ENCODE results near the gene ATP2B3.

The ATP2B3 gene

DNA sequence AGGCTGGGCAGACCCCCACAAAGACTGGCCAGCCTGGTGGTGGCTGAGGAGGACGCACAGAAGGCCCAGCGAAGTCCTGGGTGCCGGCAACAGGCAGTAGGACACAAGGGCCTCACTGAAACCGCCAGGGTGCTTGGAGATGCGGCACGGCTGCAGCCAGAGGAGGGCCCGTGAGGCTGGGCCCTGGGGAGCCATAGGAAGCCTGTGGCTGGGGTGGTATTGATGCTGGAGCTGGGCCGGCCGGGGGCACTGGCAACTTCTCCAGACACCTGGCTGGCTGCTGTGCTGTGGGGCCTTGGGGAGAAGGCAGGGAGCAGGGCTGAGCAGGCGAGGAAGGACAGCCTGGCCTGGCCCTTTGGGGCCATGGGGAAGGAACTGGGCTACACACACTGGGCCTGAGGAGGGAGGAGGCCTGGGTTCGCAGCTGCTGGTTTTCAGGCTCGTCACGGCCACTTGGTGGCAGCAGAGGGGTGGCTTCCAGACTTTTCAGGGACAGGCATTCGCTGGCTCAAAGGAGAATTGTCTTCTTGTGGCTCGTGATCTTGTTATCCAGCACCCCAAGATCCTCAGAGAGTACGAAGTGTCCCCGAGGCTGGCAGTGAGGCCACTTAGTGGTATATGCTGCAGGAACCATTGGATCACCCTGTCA lies 37.2 kb downstream of the ATP2B3 start:
- Histone ChIP-seq H3K27ac (ENCODE audit: low read length) (no peak overlapping the region), H3K27me3 (ENCODE audit: control insufficient read depth in 1 of 2, insufficient read depth in 2 of 2, low read length in 2 of 2) (peaks cover 0 to 17% of the 10 kb centered on the region in 2 donors), H3K9ac (ENCODE audit: low read length in 2 of 2) (no peak overlapping the region)

DNA sequence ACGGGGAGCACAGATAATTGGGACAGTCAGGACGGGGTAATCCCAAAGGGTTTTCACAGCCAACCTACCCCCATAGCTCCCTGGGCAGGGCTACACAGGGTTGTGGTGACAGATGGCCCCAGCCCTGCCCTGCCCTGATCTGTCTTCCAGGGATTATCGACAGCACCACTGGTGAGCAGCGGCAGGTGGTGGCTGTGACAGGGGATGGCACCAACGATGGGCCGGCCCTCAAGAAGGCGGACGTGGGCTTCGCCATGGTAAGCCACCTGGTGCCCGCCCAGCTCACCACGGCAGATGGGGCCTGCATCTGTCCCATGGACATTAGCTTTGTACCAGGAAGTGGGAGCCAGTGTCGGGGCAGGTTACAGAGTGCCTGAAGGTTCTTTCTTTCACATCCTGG lies 39.3 kb downstream of the ATP2B3 start:
- Histone ChIP-seq H3K27ac (ENCODE audit: low read length) (no peak overlapping the region), H3K4me1 (ENCODE audit: control insufficient read depth, insufficient read depth, low read length) (peaks cover 3% of the 10 kb centered on the region), H3K9ac (ENCODE audit: low read length in 2 of 2) (no peak overlapping the region), H3K36me3 (ENCODE audit: control insufficient read depth in 2 of 2, insufficient read depth in 2 of 2, low read length in 2 of 2) (no peaks in the 10 kb centered on the region), H3K9me3 (ENCODE audit: control insufficient read depth in 2 of 2, low read length in 2 of 2) (no peaks in the 10 kb centered on the region), H3K4me3 (ENCODE audit: low read length in 2 of 2) (no peak overlapping the region), H3K27me3 (ENCODE audit: control insufficient read depth in 1 of 2, insufficient read depth in 2 of 2, low read length in 2 of 2) (peaks cover 0 to 18% of the 10 kb centered on the region in 2 donors)

More for the DNA sequence above, 37.2 kb downstream of the ATP2B3 start:
- Histone ChIP-seq H3K4me1 (ENCODE audit: control insufficient read depth, insufficient read depth, low read length) (peaks cover 3% of the 10 kb centered on the region), H3K4me3 (ENCODE audit: low read length in 2 of 2) (no peak overlapping the region), H3K36me3 (ENCODE audit: control insufficient read depth in 2 of 2, insufficient read depth in 2 of 2, low read length in 2 of 2) (no peaks in the 10 kb centered on the region), H3K9me3 (ENCODE audit: control insufficient read depth in 2 of 2, low read length in 2 of 2) (no peaks in the 10 kb centered on the region)

DNA sequence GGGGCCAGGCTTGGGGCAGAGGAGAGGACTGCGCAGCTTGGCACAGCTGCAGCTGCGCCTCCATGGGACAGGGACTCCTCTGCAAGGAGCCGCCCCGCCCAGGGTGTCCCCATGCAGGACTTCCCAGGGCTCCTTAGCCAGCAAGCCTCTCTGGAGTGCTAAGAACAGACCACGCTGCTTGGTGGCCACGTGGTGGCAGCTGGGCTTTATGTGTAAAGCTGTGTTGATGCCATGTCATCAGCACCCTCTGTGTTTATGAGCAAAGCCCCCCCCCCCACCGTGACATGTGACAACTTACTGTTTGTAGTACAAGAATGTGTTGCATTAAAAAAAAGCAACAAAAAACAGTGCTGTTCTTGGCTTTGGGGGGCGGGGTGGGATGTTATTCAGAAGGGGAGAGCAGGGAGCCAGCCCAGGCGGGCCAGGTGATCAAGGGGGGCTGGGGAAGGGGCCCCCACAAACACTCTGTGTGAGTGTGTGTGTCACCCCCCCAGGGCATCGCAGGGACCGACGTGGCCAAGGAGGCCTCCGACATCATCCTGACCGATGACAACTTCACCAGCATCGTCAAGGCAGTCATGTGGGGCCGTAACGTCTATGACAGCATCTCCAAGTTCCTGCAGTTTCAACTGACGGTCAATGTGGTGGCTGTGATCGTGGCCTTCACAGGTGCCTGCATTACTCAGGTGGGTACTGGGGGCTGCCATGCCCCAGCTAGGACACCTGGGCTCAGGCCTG lies 40.3 kb downstream of the ATP2B3 start:
- no peak overlapping the region for H3K27ac ChIP-seq (ENCODE audit: low read length)
- no peak overlapping the region for H3K9ac ChIP-seq (ENCODE audit: low read length in 2 of 2)

DNA sequence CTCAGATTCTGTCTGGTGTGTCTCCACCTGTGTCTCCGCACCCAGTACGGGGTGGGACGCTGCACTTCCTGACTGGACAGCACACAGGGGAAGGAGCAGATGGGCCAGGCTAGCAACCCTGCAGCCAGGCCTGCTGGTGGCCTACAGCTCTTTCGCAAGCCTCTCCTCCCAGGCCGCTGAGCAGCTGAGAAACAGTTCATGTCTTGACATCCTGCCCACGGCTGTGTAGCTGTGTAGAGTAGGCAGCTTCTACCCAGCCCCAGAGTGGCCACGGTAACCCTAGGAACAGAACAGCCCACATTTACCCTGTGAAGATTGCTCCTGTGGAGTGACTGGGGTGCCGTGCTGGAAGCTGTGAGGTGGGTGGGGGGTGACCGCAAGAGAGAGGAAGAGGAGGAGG lies 42.6 kb downstream of the ATP2B3 start:
- H3K9ac ChIP-seq (ENCODE audit: low read length in 2 of 2), result no peak overlapping the region
- H3K4me1 ChIP-seq (ENCODE audit: control insufficient read depth, insufficient read depth, low read length), result peaks cover under 1% of the 10 kb centered on the region
- H3K36me3 ChIP-seq (ENCODE audit: control insufficient read depth in 2 of 2, insufficient read depth in 2 of 2, low read length in 2 of 2), result no peaks in the 10 kb centered on the region
- H3K27me3 ChIP-seq (ENCODE audit: control insufficient read depth in 1 of 2, insufficient read depth in 2 of 2, low read length in 2 of 2), result peaks cover 0 to 9% of the 10 kb centered on the region in 2 donors
- H3K27ac ChIP-seq (ENCODE audit: low read length), result no peak overlapping the region
- no peak overlapping the region for H3K4me3 ChIP-seq (ENCODE audit: low read length in 2 of 2)
- no peaks in the 10 kb centered on the region for H3K9me3 ChIP-seq (ENCODE audit: control insufficient read depth in 2 of 2, low read length in 2 of 2)

More for the DNA sequence above, 40.3 kb downstream of the ATP2B3 start:
- Histone ChIP-seq H3K4me1 (ENCODE audit: control insufficient read depth, insufficient read depth, low read length) (peaks cover 3% of the 10 kb centered on the region), H3K4me3 (ENCODE audit: low read length in 2 of 2) (no peak overlapping the region), H3K36me3 (ENCODE audit: control insufficient read depth in 2 of 2, insufficient read depth in 2 of 2, low read length in 2 of 2) (no peaks in the 10 kb centered on the region), H3K27me3 (ENCODE audit: control insufficient read depth in 1 of 2, insufficient read depth in 2 of 2, low read length in 2 of 2) (peaks cover 0 to 12% of the 10 kb centered on the region in 2 donors), H3K9me3 (ENCODE audit: control insufficient read depth in 2 of 2, low read length in 2 of 2) (no peaks in the 10 kb centered on the region)

DNA sequence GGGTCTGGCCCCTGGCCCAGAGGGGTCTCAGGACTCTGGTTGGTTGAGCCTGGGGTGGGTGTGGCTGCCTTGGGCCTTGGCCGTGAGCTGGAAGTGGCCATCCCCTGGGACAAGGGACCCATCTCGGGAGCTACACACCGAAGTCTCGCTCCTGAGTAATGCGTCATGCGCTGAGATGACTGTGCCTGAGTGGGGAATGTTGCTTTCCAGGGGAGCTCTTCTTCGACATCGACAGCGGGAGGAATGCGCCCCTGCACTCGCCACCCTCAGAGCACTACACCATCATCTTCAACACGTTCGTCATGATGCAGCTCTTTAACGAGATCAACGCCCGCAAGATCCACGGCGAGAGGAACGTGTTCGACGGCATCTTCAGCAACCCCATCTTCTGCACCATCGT lies 43.0 kb downstream of the ATP2B3 start:
- no peak overlapping the region for H3K27ac ChIP-seq (ENCODE audit: low read length)
- no peaks in the 10 kb centered on the region for H3K4me1 ChIP-seq (ENCODE audit: control insufficient read depth, insufficient read depth, low read length)
- peaks cover 0 to 7% of the 10 kb centered on the region in 2 donors for H3K27me3 ChIP-seq (ENCODE audit: control insufficient read depth in 1 of 2, insufficient read depth in 2 of 2, low read length in 2 of 2)
- no peak overlapping the region for H3K4me3 ChIP-seq (ENCODE audit: low read length in 2 of 2)
- H3K9ac ChIP-seq (ENCODE audit: low read length in 2 of 2), result no peak overlapping the region
- no peaks in the 10 kb centered on the region for H3K9me3 ChIP-seq (ENCODE audit: control insufficient read depth in 2 of 2, low read length in 2 of 2)
- no peaks in the 10 kb centered on the region for H3K36me3 ChIP-seq (ENCODE audit: control insufficient read depth in 2 of 2, insufficient read depth in 2 of 2, low read length in 2 of 2)

DNA sequence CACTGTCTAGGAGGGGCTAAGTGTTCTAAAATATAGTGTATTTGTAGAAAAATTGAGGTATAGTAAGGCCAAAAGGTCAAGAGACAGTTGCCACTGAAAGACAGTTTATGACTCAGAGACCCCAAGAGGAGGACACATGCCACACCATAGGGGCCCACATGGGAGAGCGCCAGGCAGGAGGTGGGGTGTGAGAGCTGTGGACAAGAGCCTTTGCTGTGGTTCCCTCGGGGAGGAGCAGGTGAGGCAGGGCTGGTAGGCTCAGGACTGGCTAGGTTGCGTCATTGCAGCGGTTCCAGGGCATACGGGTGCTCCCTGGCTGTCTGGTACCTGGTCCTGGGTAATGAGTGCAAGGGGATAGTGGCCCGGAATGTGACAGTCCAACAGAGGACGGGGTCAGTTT lies 43.9 kb downstream of the ATP2B3 start:
- Histone ChIP-seq H3K9ac (ENCODE audit: low read length in 2 of 2) (no peak overlapping the region), H3K4me3 (ENCODE audit: low read length in 2 of 2) (no peak overlapping the region), H3K9me3 (ENCODE audit: control insufficient read depth in 2 of 2, low read length in 2 of 2) (no peaks in the 10 kb centered on the region), H3K27ac (ENCODE audit: low read length) (no peak overlapping the region), H3K36me3 (ENCODE audit: control insufficient read depth in 2 of 2, insufficient read depth in 2 of 2, low read length in 2 of 2) (no peaks in the 10 kb centered on the region), H3K4me1 (ENCODE audit: control insufficient read depth, insufficient read depth, low read length) (no peaks in the 10 kb centered on the region), H3K27me3 (ENCODE audit: control insufficient read depth in 1 of 2, insufficient read depth in 2 of 2, low read length in 2 of 2) (peaks cover 0 to 7% of the 10 kb centered on the region in 2 donors)

DNA sequence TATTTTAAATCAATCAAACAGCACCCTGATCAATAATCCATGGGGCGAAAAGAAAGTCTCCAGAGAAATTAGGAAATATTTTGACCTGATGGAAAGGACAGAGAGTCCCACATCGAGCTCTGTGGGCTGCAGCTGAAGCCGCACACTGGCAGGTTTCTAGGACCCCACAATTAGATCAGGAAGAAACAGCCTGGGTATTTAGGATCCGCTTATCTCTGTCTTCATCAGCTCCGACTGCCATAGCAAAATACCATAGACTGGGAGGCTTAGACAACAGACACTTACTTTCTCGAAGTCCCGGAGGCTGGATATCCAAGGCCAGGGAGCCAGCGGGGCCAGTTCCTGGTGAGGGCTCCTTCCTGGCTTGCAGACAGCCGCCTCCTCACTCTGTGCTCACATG lies 45.1 kb downstream of the ATP2B3 start:
- Histone ChIP-seq H3K4me3 (ENCODE audit: low read length in 2 of 2) (no peak overlapping the region), H3K9me3 (ENCODE audit: control insufficient read depth in 2 of 2, low read length in 2 of 2) (no peaks in the 10 kb centered on the region), H3K36me3 (ENCODE audit: control insufficient read depth in 2 of 2, insufficient read depth in 2 of 2, low read length in 2 of 2) (no peaks in the 10 kb centered on the region), H3K4me1 (ENCODE audit: control insufficient read depth, insufficient read depth, low read length) (no peaks in the 10 kb centered on the region), H3K27me3 (ENCODE audit: control insufficient read depth in 1 of 2, insufficient read depth in 2 of 2, low read length in 2 of 2) (peaks cover 0 to 5% of the 10 kb centered on the region in 2 donors), H3K9ac (ENCODE audit: low read length in 2 of 2) (no peak overlapping the region), H3K27ac (ENCODE audit: low read length) (no peak overlapping the region)

DNA sequence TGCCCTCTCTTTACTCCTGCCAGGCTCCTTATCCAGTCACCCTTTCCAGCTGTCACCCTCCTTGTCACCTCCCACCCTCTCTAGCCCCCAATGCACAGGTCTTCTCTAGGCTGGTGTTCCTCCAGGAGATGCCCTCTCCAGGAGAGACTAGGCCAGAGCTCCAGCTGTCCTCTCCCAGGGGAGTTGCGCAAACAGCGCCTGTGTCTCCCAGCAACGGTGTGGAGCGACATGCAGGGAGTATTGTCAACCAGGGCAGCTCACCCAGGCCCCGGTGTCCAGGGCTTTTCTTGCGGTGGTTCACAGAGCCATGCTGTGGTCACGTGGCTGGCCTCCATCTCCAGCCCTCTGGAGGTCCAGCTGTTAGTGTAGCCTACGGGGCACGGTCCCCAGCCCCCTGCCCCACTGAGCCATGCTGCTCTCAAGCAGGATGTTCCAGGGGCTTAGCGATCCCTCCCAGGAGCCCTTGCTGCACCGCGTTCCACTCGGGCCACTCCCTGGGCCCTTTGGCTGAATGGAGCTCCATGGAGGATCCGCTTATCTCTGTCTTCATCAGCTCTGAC lies 46.7 kb downstream of the ATP2B3 start:
- no peak overlapping the region for H3K27ac ChIP-seq (ENCODE audit: low read length)

DNA sequence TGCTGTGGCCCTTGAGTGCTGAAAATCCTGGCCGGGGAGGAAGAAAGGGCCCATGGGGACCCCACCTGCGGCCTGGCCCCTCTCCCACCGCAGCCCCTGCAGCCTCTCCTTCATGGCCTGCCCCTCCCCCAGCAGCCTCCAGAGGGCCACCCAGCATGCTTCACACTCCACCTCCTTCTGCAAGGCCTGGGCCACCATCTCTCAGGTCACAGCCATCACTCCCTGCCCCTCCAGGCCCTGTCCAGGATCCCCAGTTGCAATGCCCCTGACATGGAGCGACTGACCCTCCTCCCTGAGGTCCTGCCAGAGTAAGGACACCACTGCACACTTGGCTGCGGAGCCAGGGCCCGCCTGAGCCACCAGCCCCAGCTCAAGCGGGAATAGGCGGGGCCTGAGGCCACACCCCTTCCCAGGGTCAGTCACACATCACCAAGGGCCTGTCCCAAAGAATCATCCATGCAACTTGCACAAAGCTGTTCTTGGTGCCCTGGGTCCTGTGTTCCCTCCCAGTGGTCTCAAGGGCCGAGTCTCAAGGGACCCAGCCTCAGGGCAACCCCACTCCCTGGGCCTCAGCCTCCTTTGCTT lies 48.6 kb downstream of the ATP2B3 start:
- Histone ChIP-seq H3K9me3 (ENCODE audit: control insufficient read depth in 2 of 2, low read length in 2 of 2) (no peaks in the 10 kb centered on the region), H3K27ac (ENCODE audit: low read length) (no peak overlapping the region), H3K4me1 (ENCODE audit: control insufficient read depth, insufficient read depth, low read length) (no peaks in the 10 kb centered on the region), H3K27me3 (ENCODE audit: control insufficient read depth in 1 of 2, insufficient read depth in 2 of 2, low read length in 2 of 2) (peaks cover 0 to 8% of the 10 kb centered on the region in 2 donors), H3K36me3 (ENCODE audit: control insufficient read depth in 2 of 2, insufficient read depth in 2 of 2, low read length in 2 of 2) (no peaks in the 10 kb centered on the region), H3K4me3 (ENCODE audit: low read length in 2 of 2) (no peak overlapping the region), H3K9ac (ENCODE audit: low read length in 2 of 2) (no peak overlapping the region)

More for the DNA sequence above, 46.7 kb downstream of the ATP2B3 start:
- peaks cover 0 to 6% of the 10 kb centered on the region in 2 donors for H3K27me3 ChIP-seq (ENCODE audit: control insufficient read depth in 1 of 2, insufficient read depth in 2 of 2, low read length in 2 of 2)
- H3K36me3 ChIP-seq (ENCODE audit: control insufficient read depth in 2 of 2, insufficient read depth in 2 of 2, low read length in 2 of 2), result no peaks in the 10 kb centered on the region
- H3K9me3 ChIP-seq (ENCODE audit: control insufficient read depth in 2 of 2, low read length in 2 of 2), result no peaks in the 10 kb centered on the region
- no peaks in the 10 kb centered on the region for H3K4me1 ChIP-seq (ENCODE audit: control insufficient read depth, insufficient read depth, low read length)
- H3K4me3 ChIP-seq (ENCODE audit: low read length in 2 of 2), result no peak overlapping the region
- no peak overlapping the region for H3K9ac ChIP-seq (ENCODE audit: low read length in 2 of 2)

DNA sequence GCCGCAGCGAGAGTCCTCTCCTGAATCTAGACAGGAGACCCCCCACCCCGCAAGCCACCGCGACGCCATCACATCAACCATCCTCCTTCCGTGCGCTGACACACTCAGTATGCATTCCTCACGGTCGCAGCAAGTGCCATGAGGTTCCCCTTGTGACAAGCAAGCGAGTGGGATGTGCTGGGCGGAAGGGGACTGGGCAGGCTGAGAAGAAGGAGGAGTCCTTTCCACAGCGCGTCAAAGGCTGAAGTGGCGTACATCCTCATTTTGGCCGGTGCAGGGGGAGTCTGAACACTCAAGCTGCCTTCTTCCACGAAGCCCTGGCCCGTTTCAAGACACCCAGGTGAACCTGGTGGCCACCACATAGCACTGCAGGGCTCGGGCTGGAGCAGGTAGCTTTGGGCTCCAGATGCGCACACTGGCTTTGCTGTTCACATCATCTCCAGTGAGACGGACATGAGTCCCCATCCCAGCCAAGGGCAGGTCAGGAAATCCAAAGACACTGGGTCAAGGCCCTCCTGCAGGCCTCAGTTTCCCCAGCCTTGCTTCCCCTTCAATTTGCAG lies 51.1 kb downstream of the ATP2B3 start:
- Histone ChIP-seq H3K27ac (ENCODE audit: low read length) (no peak overlapping the region), H3K36me3 (ENCODE audit: control insufficient read depth in 2 of 2, insufficient read depth in 2 of 2, low read length in 2 of 2) (no peaks in the 10 kb centered on the region), H3K4me3 (ENCODE audit: low read length in 2 of 2) (no peak overlapping the region), H3K9ac (ENCODE audit: low read length in 2 of 2) (no peak overlapping the region), H3K27me3 (ENCODE audit: control insufficient read depth in 1 of 2, insufficient read depth in 2 of 2, low read length in 2 of 2) (peaks cover 0 to 13% of the 10 kb centered on the region in 2 donors), H3K4me1 (ENCODE audit: control insufficient read depth, insufficient read depth, low read length) (no peaks in the 10 kb centered on the region), H3K9me3 (ENCODE audit: control insufficient read depth in 2 of 2, low read length in 2 of 2) (no peaks in the 10 kb centered on the region)
